Neural progenitor cell (in vitro differentiated cells): ENCODE measurements around the gene DNAJC5. TPM values are rescaled to one million over a fixed set of nuclear protein-coding genes. Genes with fewer than 3 reads are reported as not detected.
A peak's percentile ranks its signal among the peaks of the same experiment; 100 is the strongest.
"Not testable (repeated sequence)": the region's sequence is repeated elsewhere in the genome, so short reads cannot be mapped to it uniquely, and the experiment has no call there.

Source experiments
- DNase-seq: peaks from one replicate; pipeline ENCODE4 v3.0.0-alpha.2; 2016; ENCODE audit warnings: low spot score
- H2AFZ ChIP-seq: fragments of 200-600 bp; sonication (generic); replicated peaks from 2 replicates; pipeline ENCODE4 v1.6.1; 2016; ENCODE audit warnings: antibody characterized with exemption
- H3F3A ChIP-seq: fragments of 200-600 bp; sonication (generic); 2 replicates; pipeline ENCODE4 v1.6.1; 2016; ENCODE audit warnings: antibody characterized with exemption, low read depth
- H3K27ac ChIP-seq: fragments of 200-600 bp; sonication (generic); 2 replicates; pipeline ENCODE4 v1.5.1; 2016; ENCODE audit warnings: mild to moderate bottlenecking
- H3K27me3 ChIP-seq: fragments of 200-600 bp; sonication (generic); 2 replicates; pipeline ENCODE4 v1.6.1; 2016; ENCODE audit warnings: mild to moderate bottlenecking, moderate library complexity
- H3K36me3 ChIP-seq: fragments of 200-600 bp; sonication (generic); 2 replicates; pipeline ENCODE4 v1.5.1; 2016
- H3K4me1 ChIP-seq: fragments of 200-600 bp; sonication (generic); 2 replicates; pipeline ENCODE4 v1.6.1; 2016; ENCODE audit warnings: mixed run types
- H3K4me2 ChIP-seq: fragments of 200-600 bp; sonication (generic); 2 replicates; pipeline ENCODE4 v1.6.1; 2016
- H3K4me3 ChIP-seq: fragments of 200-600 bp; sonication (generic); 2 replicates; pipeline ENCODE4 v1.5.1; 2016
- H3K79me2 ChIP-seq: fragments of 200-600 bp; sonication (generic); 2 replicates; pipeline ENCODE4 v1.6.1; 2016; ENCODE audit warnings: low read depth
- H3K9ac ChIP-seq: fragments of 200-600 bp; sonication (generic); 2 replicates; pipeline ENCODE4 v1.6.1; 2016
- H3K9me3 ChIP-seq: fragments of 200-600 bp; sonication (generic); 2 replicates; pipeline ENCODE4 v1.5.1; 2016; ENCODE audit warnings: low read depth
- H4K20me1 ChIP-seq: fragments of 200-600 bp; sonication (generic); 2 replicates; pipeline ENCODE4 v1.6.1; 2016; ENCODE audit warnings: low read depth
- H3K27ac Mint-ChIP-seq: 3 replicates; pipeline ENCODE4 v1.8.0; 2021; ENCODE audit warnings: mixed read lengths
- H3K27me3 Mint-ChIP-seq: 2 replicates; pipeline ENCODE4 v1.8.0; 2022; ENCODE audit warnings: low read depth, mild to moderate bottlenecking, inconsistent platforms, moderate library complexity, mixed read lengths; ENCODE audit not compliant: insufficient read depth
- H3K36me3 Mint-ChIP-seq: 3 replicates; pipeline ENCODE4 v1.8.0; 2021; ENCODE audit warnings: mixed read lengths
- H3K4me1 Mint-ChIP-seq: 3 replicates; pipeline ENCODE4 v1.8.0; 2021; ENCODE audit warnings: mixed read lengths
- H3K4me3 Mint-ChIP-seq: 3 replicates; pipeline ENCODE4 v1.8.0; 2021; ENCODE audit warnings: mild to moderate bottlenecking, moderate library complexity, mixed read lengths
- H3K9me3 Mint-ChIP-seq: 3 replicates; pipeline ENCODE4 v1.8.0; 2020; ENCODE audit warnings: mixed read lengths
- EZH2 ChIP-seq: fragments of 200-600 bp; sonication (generic); IDR thresholded peaks from 2 replicates; pipeline ENCODE4 v1.6.1; 2017; ENCODE audit warnings: antibody characterized with exemption, mild to moderate bottlenecking, moderate library complexity
- EZH2phosphoT487 ChIP-seq: fragments of 200-600 bp; sonication (generic); IDR thresholded peaks from 2 replicates; pipeline ENCODE4 v1.6.1; 2017; ENCODE audit warnings: antibody characterized with exemption
- total RNA-seq: library from RNA; depleted of rRNA; stranded (reverse); fragments of >200 nt; gene quantifications from 2 replicates; pipeline ENCODE4 v1.2.3, GENCODE V29; 2015; ENCODE audit warnings: low replicate concordance
- TF ChIP-seq, protein P1 (sequence below): fragments of 200-600 bp; sonication (generic); IDR thresholded peaks from 2 replicates; pipeline ENCODE4 v1.5.1; 2017; ENCODE audit warnings: antibody characterized with exemption, mild to moderate bottlenecking

The DNAJC5 gene
- total RNA-seq, 1 donor from 2014 or later: 17.2 TPM

DNA sequence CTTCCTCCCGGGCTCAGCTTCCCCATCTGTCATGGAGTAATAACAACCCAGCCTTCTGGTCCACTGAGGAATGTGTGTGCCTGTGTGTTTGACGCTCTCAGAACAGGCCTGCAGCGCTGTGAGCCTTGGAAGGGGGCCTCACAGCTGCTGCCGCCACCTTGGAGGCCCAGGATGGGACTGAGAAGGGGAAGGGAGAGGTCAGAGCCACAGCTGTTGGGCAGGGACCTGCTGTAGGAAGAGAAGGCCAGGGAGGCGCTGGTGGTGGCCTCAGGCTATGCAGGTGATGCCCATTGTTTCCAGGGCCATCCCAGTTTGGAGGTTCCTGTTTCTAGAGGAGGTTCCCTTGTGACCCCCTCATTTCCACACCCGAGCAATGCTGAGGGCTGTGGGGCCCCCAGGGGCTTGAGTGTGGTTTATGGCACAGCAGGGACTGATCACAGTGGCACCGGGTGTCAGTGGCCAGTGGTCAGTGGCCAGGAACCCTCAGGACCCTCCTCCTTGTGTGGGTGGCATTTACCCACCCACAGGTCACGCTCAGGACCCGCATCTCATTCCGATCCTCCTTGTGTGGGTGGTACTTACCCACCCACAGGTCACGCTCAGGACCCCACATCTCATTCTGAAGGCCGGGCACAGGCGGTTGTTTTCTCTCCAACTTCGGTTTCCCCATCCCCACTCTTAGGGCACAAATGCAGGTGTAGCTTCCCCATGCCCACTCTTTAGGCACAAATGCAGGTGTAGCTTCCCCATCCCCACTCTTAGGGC, 15.8 kb upstream of the DNAJC5 start:
- no peaks in the 10 kb centered on the region for H3F3A ChIP-seq

GRCh38 chr20:63880901-63881300, 14.0 kb upstream of the DNAJC5 start:
- H4K20me1 ChIP-seq: peaks cover 25% of the 10 kb centered on the region
- H3K4me3 ChIP-seq, H3K9me3 ChIP-seq, H3K27me3 ChIP-seq, H2AFZ ChIP-seq, H3K27ac Mint-ChIP-seq, H3K27ac ChIP-seq, H3F3A ChIP-seq, DNase-seq, H3K4me2 ChIP-seq, H3K79me2 ChIP-seq, H3K27me3 Mint-ChIP-seq, H3K9me3 Mint-ChIP-seq, H3K9ac ChIP-seq, H3K4me1 Mint-ChIP-seq, H3K36me3 ChIP-seq, H3K4me1 ChIP-seq, H3K4me3 Mint-ChIP-seq: not testable (repeated sequence)
- peaks cover 16% of the 10 kb centered on the region for H3K36me3 Mint-ChIP-seq

More for the DNA sequence above, 15.8 kb upstream of the DNAJC5 start:
- Histone ChIP-seq H3K4me1 (no peaks in the 10 kb centered on the region), H3K9me3 (no peaks in the 10 kb centered on the region), H3K27ac (no peak overlapping the region), H3K4me3 (no peak overlapping the region), H3K9ac (no peak overlapping the region), H3K36me3 (no peaks in the 10 kb centered on the region), H3K79me2 (no peaks in the 10 kb centered on the region), H2AFZ (no peak overlapping the region), H3K27me3 (no peaks in the 10 kb centered on the region), H4K20me1 (peaks cover 19% of the 10 kb centered on the region), H3K4me2 (no peak overlapping the region)
- Mint-ChIP-seq H3K27ac (no peak overlapping the region), H3K4me1 (no peaks in the 10 kb centered on the region), H3K27me3 (peaks cover 2% of the 10 kb centered on the region), H3K4me3 (no peak overlapping the region), H3K36me3 (peaks cover 15% of the 10 kb centered on the region), H3K9me3 (no peaks in the 10 kb centered on the region)
- DNase-seq: no peak
- TF ChIP-seq, protein P1, sequence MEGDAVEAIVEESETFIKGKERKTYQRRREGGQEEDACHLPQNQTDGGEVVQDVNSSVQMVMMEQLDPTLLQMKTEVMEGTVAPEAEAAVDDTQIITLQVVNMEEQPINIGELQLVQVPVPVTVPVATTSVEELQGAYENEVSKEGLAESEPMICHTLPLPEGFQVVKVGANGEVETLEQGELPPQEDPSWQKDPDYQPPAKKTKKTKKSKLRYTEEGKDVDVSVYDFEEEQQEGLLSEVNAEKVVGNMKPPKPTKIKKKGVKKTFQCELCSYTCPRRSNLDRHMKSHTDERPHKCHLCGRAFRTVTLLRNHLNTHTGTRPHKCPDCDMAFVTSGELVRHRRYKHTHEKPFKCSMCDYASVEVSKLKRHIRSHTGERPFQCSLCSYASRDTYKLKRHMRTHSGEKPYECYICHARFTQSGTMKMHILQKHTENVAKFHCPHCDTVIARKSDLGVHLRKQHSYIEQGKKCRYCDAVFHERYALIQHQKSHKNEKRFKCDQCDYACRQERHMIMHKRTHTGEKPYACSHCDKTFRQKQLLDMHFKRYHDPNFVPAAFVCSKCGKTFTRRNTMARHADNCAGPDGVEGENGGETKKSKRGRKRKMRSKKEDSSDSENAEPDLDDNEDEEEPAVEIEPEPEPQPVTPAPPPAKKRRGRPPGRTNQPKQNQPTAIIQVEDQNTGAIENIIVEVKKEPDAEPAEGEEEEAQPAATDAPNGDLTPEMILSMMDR: no peak
- TF ChIP-seq EZH2: no peak
- no peak for TF ChIP-seq EZH2phosphoT487

- Mint-ChIP-seq H3K4me1 (no peaks in the 10 kb centered on the region), H3K36me3 (peaks cover 11% of the 10 kb centered on the region), H3K9me3 (no peaks in the 10 kb centered on the region), H3K27me3 (peaks cover 2% of the 10 kb centered on the region), H3K27ac (no peak overlapping the region), H3K4me3 (peak overlapping the region; percentile 43)
- no peaks in the 10 kb centered on the region for H3K27me3 ChIP-seq
- DNase-seq: peak; percentile 36
- H3K4me3 ChIP-seq: no peak overlapping the region
- TF ChIP-seq EZH2: no peak
- no peak for TF ChIP-seq EZH2phosphoT487
- TF ChIP-seq, protein P1: no peak
- no peaks in the 10 kb centered on the region for H3F3A ChIP-seq
- no peaks in the 10 kb centered on the region for H3K79me2 ChIP-seq
- H3K9me3 ChIP-seq: no peaks in the 10 kb centered on the region
- H2AFZ ChIP-seq: no peak overlapping the region
- no peaks in the 10 kb centered on the region for H3K4me1 ChIP-seq
- H3K4me2 ChIP-seq: no peak overlapping the region
- H3K9ac ChIP-seq: no peak overlapping the region
- no peaks in the 10 kb centered on the region for H3K36me3 ChIP-seq
- peaks cover 25% of the 10 kb centered on the region for H4K20me1 ChIP-seq
- H3K27ac ChIP-seq: no peak overlapping the region
Observed at GRCh38 chr20:63881451-63882226, 13.3 kb upstream of the DNAJC5 start.
